Ovary (tissue), 9 donors: ENCODE data around the gene SLC2A5. TPM values are rescaled to one million over a fixed set of nuclear protein-coding genes. Genes with fewer than 3 reads are reported as not detected.

ENCODE experiments used
- DNase-seq, 5 donors: peaks; one replicate each; pipeline ENCODE4 v3.0.0-alpha.2; 2019 to 2020
- H3K27ac ChIP-seq, 2 donors: fragments of 200-600 bp; one replicate each; pipeline versions ENCODE4 v1.5.1 to v1.8.0; 2019 to 2022
- H3K27me3 ChIP-seq: fragments of 200-600 bp; one replicate; pipeline ENCODE4 v1.8.0; 2022
- H3K36me3 ChIP-seq: fragments of 200-600 bp; sonication (generic); one replicate; pipeline ENCODE4 v1.5.1; 2019
- H3K4me1 ChIP-seq: one replicate; pipeline ENCODE4 v1.8.1; 2013; ENCODE audit warnings: mild to moderate bottlenecking, moderate library complexity; ENCODE audit not compliant: insufficient read depth
- H3K4me3 ChIP-seq: fragments of 200-600 bp; sonication (generic); one replicate; pipeline ENCODE4 v1.5.1; 2017
- H3K9me3 ChIP-seq, 2 donors: fragments of 200-600 bp in 1 of 2; sonication (generic) in 1 of 2; one replicate each; pipeline versions ENCODE4 v1.5.1 to v1.8.1; 2013 to 2019; ENCODE audit warnings: mild to moderate bottlenecking in 1 of 2, moderate library complexity in 1 of 2
- EP300 ChIP-seq: sonication (generic); formaldehyde crosslinking; IDR thresholded peaks from one replicate; pipeline ENCODE4 v1.6.1; 2017; ENCODE audit warnings: antibody characterized with exemption
- POLR2A ChIP-seq: fragments of 450-650 bp; IDR thresholded peaks from one replicate; pipeline ENCODE4 v1.6.1; 2017; ENCODE audit warnings: antibody characterized with exemption, mild to moderate bottlenecking, moderate library complexity
- WGBS, 3 donors: extraction: QIAGEN DNeasy Blood & Tissue Kit in 1 of 3; methylation state at CpG; one replicate each; pipeline versions ENCODE4 v1.1.5 to v1.1.7; 2013 to 2017; 5-methylcytosine and 5-hydroxymethylcytosine counted together
- intact Hi-C, 4 donors: fragments of 100-400 bp; cut with DNase I; formaldehyde crosslinking; loops; one replicate each; pipeline versions ENCODE4 v1.11.0 to v1.15.1; 2022 to 2023
- polyA plus RNA-seq, 2 donors: library from polyadenylated mRNA; stranded (reverse); fragments of 200-250 nt in 1 of 2; fragments of 350-450 nt in 1 of 2; fragmentation: Illumina TruSeq in 1 of 2; extraction: RNeasy Lipid Tissue Mini Kit (QIAGEN cat#74804) in 1 of 2; gene quantifications; one replicate each; pipeline ENCODE4 v1.2.3, GENCODE V29; 2013 to 2014
- total RNA-seq, 7 donors: library from RNA; depleted of rRNA in 2 of 7; stranded (reverse); fragments of >200 nt in 2 of 7; fragmentation: NEBNext Ultra II Directional in 3 of 7; extraction: Animal tissue kit (Norgen Biotek cat#: 25700) in 3 of 7; gene quantifications; one replicate each; pipeline versions ENCODE4 v1.1.0 to v1.2.4, GENCODE V29; 2016 to 2023
- TF ChIP-seq, protein P1 (sequence below), 3 donors: fragments of 450-650 bp in 2 of 3; fragments of 200-600 bp in 1 of 3; IDR thresholded peaks; one replicate each; pipeline versions ENCODE4 v1.5.1 to v1.8.0; 2016 to 2022; ENCODE audit warnings: antibody characterized with exemption in 3 of 3, mild to moderate bottlenecking in 1 of 3
- donor health status: DM: no; HTN: no; CAD: no; lungs with moderate emphysema.
- donor health status: DM: no; HTN: no; CAD: no.
- donor health status: Bipolar disorder and iron deficiency.
- donor health status: DM: yes; HTN: yes; CAD: no.
- donor health status: DM: no; HTN: no; CAD: no.
- donor health status: DM: yes; HTN: yes; CAD: no.

The SLC2A5 gene
- total and polyA plus RNA-seq, 9 donors = 0.64 to 19.4 (median 5.6) TPM

DNA sequence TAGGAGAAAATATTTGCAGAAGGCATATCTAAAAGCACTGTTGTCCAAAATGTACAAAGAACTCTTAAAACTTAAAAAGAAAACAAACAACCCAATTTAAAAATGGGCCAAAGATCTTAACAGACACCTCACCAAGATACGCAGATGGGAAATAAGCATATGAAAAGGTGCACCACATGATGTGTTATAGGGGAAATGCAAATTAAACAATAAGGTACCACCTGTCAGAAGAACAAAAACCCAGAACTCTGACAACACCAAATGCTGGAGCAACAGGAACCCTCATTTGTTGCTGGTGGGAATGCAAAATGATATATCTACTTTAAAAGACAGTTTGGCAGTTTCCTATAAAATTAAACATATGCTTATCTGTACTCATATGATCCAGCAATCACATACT, 18.1 kb downstream of the SLC2A5 start:
- 53 to 86% (median 64%) methylated on average over 1 of the region's 1 CpG for WGBS, 3 donors
- no peak overlapping the region for H3K4me3 ChIP-seq
- DNase-seq = no peak
- TF ChIP-seq EP300 = no peak
- TF ChIP-seq, protein P1, sequence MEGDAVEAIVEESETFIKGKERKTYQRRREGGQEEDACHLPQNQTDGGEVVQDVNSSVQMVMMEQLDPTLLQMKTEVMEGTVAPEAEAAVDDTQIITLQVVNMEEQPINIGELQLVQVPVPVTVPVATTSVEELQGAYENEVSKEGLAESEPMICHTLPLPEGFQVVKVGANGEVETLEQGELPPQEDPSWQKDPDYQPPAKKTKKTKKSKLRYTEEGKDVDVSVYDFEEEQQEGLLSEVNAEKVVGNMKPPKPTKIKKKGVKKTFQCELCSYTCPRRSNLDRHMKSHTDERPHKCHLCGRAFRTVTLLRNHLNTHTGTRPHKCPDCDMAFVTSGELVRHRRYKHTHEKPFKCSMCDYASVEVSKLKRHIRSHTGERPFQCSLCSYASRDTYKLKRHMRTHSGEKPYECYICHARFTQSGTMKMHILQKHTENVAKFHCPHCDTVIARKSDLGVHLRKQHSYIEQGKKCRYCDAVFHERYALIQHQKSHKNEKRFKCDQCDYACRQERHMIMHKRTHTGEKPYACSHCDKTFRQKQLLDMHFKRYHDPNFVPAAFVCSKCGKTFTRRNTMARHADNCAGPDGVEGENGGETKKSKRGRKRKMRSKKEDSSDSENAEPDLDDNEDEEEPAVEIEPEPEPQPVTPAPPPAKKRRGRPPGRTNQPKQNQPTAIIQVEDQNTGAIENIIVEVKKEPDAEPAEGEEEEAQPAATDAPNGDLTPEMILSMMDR (IDR thresholded peaks at IDR 0.05) = no peak
- TF ChIP-seq POLR2A = no peak
- H3K9me3 ChIP-seq = no peaks in the 10 kb centered on the region
- H3K4me1 ChIP-seq = no peaks in the 10 kb centered on the region
- no peaks in the 10 kb centered on the region for H3K27me3 ChIP-seq
- H3K27ac ChIP-seq = no peak overlapping the region
- H3K36me3 ChIP-seq = no peaks in the 10 kb centered on the region
- intact Hi-C loops = no loop called here

DNA sequence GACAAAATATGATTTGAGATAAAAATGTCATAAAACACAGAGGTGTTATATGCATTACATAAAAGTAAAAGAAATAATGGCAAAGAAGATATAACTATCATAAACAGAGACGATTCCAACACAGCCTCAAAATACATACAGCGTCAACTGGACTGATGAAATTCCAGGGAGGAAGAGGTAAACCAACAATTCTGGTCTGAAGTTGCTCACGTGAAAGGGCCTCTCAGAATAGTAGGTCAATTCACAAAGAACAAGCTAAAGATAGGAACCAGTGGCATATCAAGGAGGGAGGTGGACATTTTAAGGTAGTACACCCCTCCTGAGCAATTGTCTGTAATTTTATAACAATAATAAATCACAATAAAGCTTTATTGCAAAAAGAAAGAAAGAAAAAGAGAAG, 18.6 kb downstream of the SLC2A5 start:
- TF ChIP-seq, protein P1 (IDR thresholded peaks at IDR 0.05) = no peak
- TF ChIP-seq EP300 (no peak), POLR2A (no peak)
- Histone ChIP-seq H3K36me3 (no peaks in the 10 kb centered on the region), H3K27me3 (no peaks in the 10 kb centered on the region), H3K9me3 (no peaks in the 10 kb centered on the region), H3K27ac (no peak overlapping the region), H3K4me3 (no peak overlapping the region), H3K4me1 (no peaks in the 10 kb centered on the region)
- whole genome bisulfite sequencing, 3 donors = 71 to 74% (median 73%) methylated on average over 3 of the region's 3 CpGs
- intact Hi-C loops = no loop called here
- no peak for DNase-seq

DNA sequence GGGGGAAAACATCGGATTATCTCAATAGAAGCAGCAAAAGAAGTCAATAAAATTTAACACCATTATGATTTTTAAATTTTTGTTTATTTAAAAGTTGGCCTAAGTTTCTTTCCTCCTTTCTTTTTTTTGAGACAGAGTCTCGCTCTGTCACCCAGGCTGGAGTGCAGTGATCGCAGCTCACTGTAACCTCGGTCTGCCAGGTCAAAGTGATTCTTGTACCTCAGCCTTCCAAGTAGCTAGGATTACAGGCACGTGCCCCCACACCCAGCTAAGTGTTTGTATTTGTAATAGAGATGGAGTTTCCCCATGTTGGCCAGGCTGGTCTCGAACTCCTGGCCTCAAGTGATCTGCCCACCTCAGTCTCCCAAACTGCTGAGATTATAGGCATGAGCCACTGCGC, 20.9 kb downstream of the SLC2A5 start:
- TF ChIP-seq POLR2A (no peak), EP300 (no peak)
- TF ChIP-seq, protein P1 (IDR thresholded peaks at IDR 0.05) = no peak

DNA sequence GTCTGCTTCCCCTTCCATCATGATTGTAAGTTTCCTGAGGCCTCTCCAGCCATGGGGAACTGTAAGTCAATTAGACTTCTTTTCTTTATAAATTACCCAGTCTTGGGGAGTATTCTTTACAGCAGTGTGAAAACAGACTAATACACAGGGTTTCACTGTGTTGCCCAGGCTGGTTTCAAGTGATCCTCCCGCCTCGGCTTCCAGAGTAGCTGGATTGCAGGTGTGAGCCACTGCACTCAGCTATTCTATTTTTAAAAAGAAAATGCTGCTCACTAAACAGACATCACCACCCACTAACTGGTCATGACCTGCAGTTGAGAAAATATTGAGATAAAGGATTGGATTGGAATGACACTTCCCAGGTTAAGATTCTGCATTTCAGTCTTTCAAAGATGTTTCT, 22.4 kb downstream of the SLC2A5 start:
- TF ChIP-seq EP300 (no peak), POLR2A (no peak)
- TF ChIP-seq, protein P1 (IDR thresholded peaks at IDR 0.05) = no peak
- H3K27ac ChIP-seq = no peak overlapping the region
- H3K27me3 ChIP-seq = no peaks in the 10 kb centered on the region
- intact Hi-C loops = no loop called here
- H3K9me3 ChIP-seq = no peaks in the 10 kb centered on the region
- DNase-seq = no peak
- no peaks in the 10 kb centered on the region for H3K4me1 ChIP-seq
- WGBS, 3 donors = 90 to 100% (median 93%) methylated on average over 2 of the region's 2 CpGs
- no peak overlapping the region for H3K4me3 ChIP-seq
- H3K36me3 ChIP-seq = no peaks in the 10 kb centered on the region

More for the DNA sequence above, 20.9 kb downstream of the SLC2A5 start:
- WGBS, 3 donors = 84 to 90% (median 90%) methylated on average over 7 of the region's 7 CpGs
- intact Hi-C loops = no loop called here
- no peaks in the 10 kb centered on the region for H3K36me3 ChIP-seq
- no peak for DNase-seq
- H3K27ac ChIP-seq = no peak overlapping the region
- no peaks in the 10 kb centered on the region for H3K4me1 ChIP-seq
- H3K9me3 ChIP-seq = no peaks in the 10 kb centered on the region
- H3K4me3 ChIP-seq = no peak overlapping the region
- no peaks in the 10 kb centered on the region for H3K27me3 ChIP-seq
